K562 (cell line): Measurements from ENCODE around the gene MYH2. TPM values are rescaled to one million over a fixed set of nuclear protein-coding genes. Genes with fewer than 3 reads are reported as not detected.

ENCODE experiments used
- ATAC-seq: fragments of 200-7000 bp; cut with Tn5 transposase; 3 replicates; pipeline ENCODE4 v1.9.1; 2020; ENCODE audit warnings: moderate library complexity
- BruUV-seq: library from RNA; stranded (reverse); fragments of 400-500 nt; replicated peaks from 2 replicates; lab custom pipeline; 2021; lab: Mats Ljungman, UMichigan
- CTCF ChIA-PET: fragments of 300-600 bp; formaldehyde crosslinking; extraction: SDS; loops from one replicate; lab custom pipeline; 2021; ENCODE audit warnings: low intra/inter-chr PET ratio; lab: Yijun Ruan, JAX
- POLR2A ChIA-PET: fragments of 300-600, 350-650 bp; sonication (Branson Sonifier 250); formaldehyde crosslinking; extraction: SDS; loops from one replicate; lab custom pipeline; 2021; ENCODE audit warnings: antibody characterized with exemption, inconsistent platforms; lab: Yijun Ruan, JAX
- DNase-seq, 4 experiments: peaks; one replicate each; pipeline versions ENCODE4 v3.0.0 to v3.0.0-alpha.2; 2011 to 2018; ENCODE audit warnings: low spot score in 3 of 4, mixed read lengths in 3 of 4; ENCODE audit errors: extremely low read depth in 1 of 4
- FAIRE-seq: peaks from 2 replicates; lab custom pipeline; 2011; peaks lifted over from hg19 to GRCh38; lab: Jason Lieb, UNC
- H2AFZ ChIP-seq: 2 replicates; pipeline ENCODE4 v1.6.0; 2011; ENCODE audit warnings: low read depth, low read length, control low read depth, inconsistent platforms
- H3K27ac ChIP-seq: fragments of 200-600 bp; 3 replicates; pipeline ENCODE4 v1.8.0; 2011; ENCODE audit warnings: low read depth, mild to moderate bottlenecking, control low read depth, inconsistent platforms, low read length, moderate library complexity, mixed read lengths; ENCODE audit errors: extremely low read depth
- H3K27me3 ChIP-seq, 2 experiments: fragments of 300-600 bp in 1 of 2; 2 replicates in 1 of 2; 3 replicates in 1 of 2; pipeline versions ENCODE4 v1.6.0 to v1.8.0; 2011; ENCODE audit warnings: inconsistent platforms in 2 of 2, low read length in 2 of 2, mild to moderate bottlenecking in 1 of 2, mixed read lengths in 1 of 2, moderate library complexity in 1 of 2; ENCODE audit not compliant: control insufficient read depth in 2 of 2, insufficient read depth in 2 of 2
- H3K36me3 ChIP-seq: fragments of 300-600 bp; 3 replicates; pipeline ENCODE4 v1.8.0; 2011; ENCODE audit warnings: mild to moderate bottlenecking, low read length, inconsistent platforms; ENCODE audit not compliant: control insufficient read depth, insufficient read depth
- H3K4me1 ChIP-seq, 2 experiments: fragments of 200-600 bp in 1 of 2; replicated peaks in 1 of 2; 2 replicates in 1 of 2; 3 replicates in 1 of 2; pipeline versions ENCODE4 v1.5.1 to v1.8.0; 2011; ENCODE audit warnings: inconsistent platforms in 2 of 2, low read length in 2 of 2, mild to moderate bottlenecking in 1 of 2, mixed read lengths in 1 of 2, moderate library complexity in 1 of 2; ENCODE audit not compliant: control insufficient read depth in 2 of 2, insufficient read depth in 2 of 2
- H3K4me2 ChIP-seq: 2 replicates; pipeline ENCODE4 v1.6.1; 2011; ENCODE audit warnings: low read length, control low read depth, inconsistent platforms, mixed read lengths; ENCODE audit not compliant: insufficient read depth
- H3K4me3 ChIP-seq: fragments of 200-600 bp; sonication (generic), shearing (Covaris generic); 2 replicates; pipeline ENCODE4 v1.5.1; 2016; ENCODE audit warnings: control low read depth, inconsistent platforms
- H3K79me2 ChIP-seq: fragments of 200-600 bp; 3 replicates; pipeline ENCODE4 v1.8.0; 2011; ENCODE audit warnings: low read length, inconsistent platforms; ENCODE audit not compliant: control insufficient read depth, insufficient read depth
- H3K9ac ChIP-seq, 2 experiments: 2 replicates each; pipeline versions ENCODE4 v1.6.0 to v1.6.1; 2011; ENCODE audit warnings: low read depth in 2 of 2, low read length in 2 of 2, control low read depth in 1 of 2, inconsistent platforms in 1 of 2, mild to moderate bottlenecking in 1 of 2, mixed read lengths in 1 of 2; ENCODE audit not compliant: insufficient read depth in 1 of 2
- H3K9me1 ChIP-seq: one replicate; pipeline ENCODE4 v1.6.0; 2011; ENCODE audit warnings: inconsistent platforms, mild to moderate bottlenecking, low read length, moderate library complexity; ENCODE audit not compliant: control insufficient read depth, insufficient read depth
- H3K9me3 ChIP-seq: replicated peaks from 2 replicates; pipeline ENCODE4 v1.5.1; 2011; ENCODE audit warnings: low read depth, low read length, inconsistent platforms; ENCODE audit not compliant: control insufficient read depth, insufficient read depth
- H4K20me1 ChIP-seq: replicated peaks from 2 replicates; pipeline ENCODE4 v1.6.1; 2011; ENCODE audit warnings: low read length, inconsistent platforms, mixed read lengths; ENCODE audit not compliant: control insufficient read depth, insufficient read depth
- EP300 ChIP-seq: IDR thresholded peaks from 2 replicates; pipeline ENCODE4 v1.6.1; 2012; ENCODE audit warnings: low read length, improper control_type of control experiment
- JUNB ChIP-seq: fragments of 450-650 bp; formaldehyde crosslinking; conservative IDR thresholded peaks from 2 replicates; pipeline ENCODE4 v1.4.0; 2020; ENCODE audit warnings: mild to moderate bottlenecking
- MAFF ChIP-seq: IDR thresholded peaks from 2 replicates; pipeline ENCODE4 v1.6.1; 2012; ENCODE audit warnings: low read length, improper control_type of control experiment
- MAZ ChIP-seq, 2 experiments: fragments of 450-650 bp in 1 of 2; sonication (generic) in 1 of 2; formaldehyde crosslinking; IDR thresholded peaks in 1 of 2; conservative IDR thresholded peaks in 1 of 2; 2 replicates each; pipeline versions ENCODE4 v1.4.0 to v1.5.0; 2020; ENCODE audit warnings: mild to moderate bottlenecking in 1 of 2, missing genetic modification reagents in 1 of 2
- NCOR1 ChIP-seq: fragments of 450-650 bp; IDR thresholded peaks from 2 replicates; pipeline ENCODE4 v1.6.1; 2016; ENCODE audit warnings: mild to moderate bottlenecking, moderate library complexity
- PHF21A ChIP-seq: fragments of 450-650 bp; IDR thresholded peaks from 2 replicates; pipeline ENCODE4 v1.6.1; 2017; ENCODE audit warnings: low read depth, borderline replicate concordance
- RBM17 ChIP-seq: fragments of 200-400 bp; formaldehyde crosslinking; IDR thresholded peaks from 2 replicates; pipeline ENCODE4 v1.6.1; 2017; ENCODE audit warnings: low read depth, mild to moderate bottlenecking, low read length, borderline replicate concordance
- SAP30 ChIP-seq: fragments of 200-600 bp; sonication (generic); IDR thresholded peaks from 2 replicates; pipeline ENCODE4 v1.6.1; 2012; ENCODE audit warnings: borderline replicate concordance, low read depth, mild to moderate bottlenecking, moderate library complexity, low read length, control low read depth, inconsistent platforms; ENCODE audit not compliant: insufficient read depth, poor library complexity, severe bottlenecking
- STAG1 ChIP-seq: sonication (generic); formaldehyde crosslinking; IDR thresholded peaks from 2 replicates; pipeline ENCODE4 v1.5.0; 2020; ENCODE audit warnings: missing genetic modification reagents, borderline replicate concordance
- WHSC1 ChIP-seq: IDR thresholded peaks from one replicate; pipeline ENCODE4 v1.6.1; 2012; ENCODE audit warnings: low read length, control low read depth, inconsistent platforms
- YBX1 ChIP-seq: fragments of 450-650 bp; IDR thresholded peaks from 2 replicates; pipeline ENCODE4 v1.7.1; 2016; ENCODE audit warnings: mild to moderate bottlenecking
- ZC3H8 ChIP-seq: fragments of 450-650 bp; IDR thresholded peaks from 2 replicates; pipeline ENCODE4 v1.6.1; 2017
- ZNF174 ChIP-seq: fragments of 250-450 bp; sonication (Bioruptor Pico); IDR thresholded peaks from 2 replicates; pipeline ENCODE4 v1.4.0; 2020; ENCODE audit warnings: mild to moderate bottlenecking
- whole genome bisulfite sequencing: fragments of 100-300 bp; shearing (Covaris generic); methylation state at CpG from one replicate; pipeline ENCODE4 v1.1.6; 2016; ENCODE audit warnings: low coverage, mixed read lengths; ENCODE audit not compliant: insufficient coverage; ENCODE audit errors: missing lambda C conversion rate; 5-methylcytosine and 5-hydroxymethylcytosine counted together
- in situ Hi-C: fragments of 300-500 bp; cut with MboI; formaldehyde crosslinking; loops from 4 replicates; pipeline ENCODE4 v1.15.0; 2018; ENCODE audit warnings: inconsistent platforms, mixed read lengths
- intact Hi-C: fragments of 100-400 bp; cut with micrococcal nuclease; formaldehyde crosslinking; loops from 2 replicates; pipeline ENCODE4 v1.14.2; 2022
- polyA plus RNA-seq, 8 experiments: library from polyadenylated mRNA; depleted of rRNA in 4 of 8; stranded (reverse) in 5 of 8; unstranded in 3 of 8; fragments of >200 nt; fragmentation: Nextera tagmentation in 2 of 8; fragmentation: Illumina TruSeq in 1 of 8; extraction: Ambion mirVana in 2 of 8; extraction: Trizol in 1 of 8; gene quantifications; 2 replicates each; pipeline versions ENCODE4 v1.2.1 to v1.2.3, GENCODE V29; 2011 to 2014; ENCODE audit warnings: inconsistent platforms in 1 of 8, missing spikeins in 1 of 8
- total RNA-seq, 7 experiments: library from RNA; depleted of rRNA in 6 of 7; stranded (reverse); fragments of >200 nt in 6 of 7; fragmentation: Illumina TruSeq in 2 of 7; extraction: Trizol in 2 of 7; gene quantifications; 2 replicates each; pipeline versions ENCODE4 v1.2.1 to v1.2.3, GENCODE V29; 2011 to 2021; ENCODE audit warnings: low replicate concordance in 1 of 7
- TF ChIP-seq, protein P1 (sequence below): fragments of 250-450 bp; sonication (Bioruptor Pico); IDR thresholded peaks from 2 replicates; pipeline ENCODE4 v1.5.0; 2022; ENCODE audit warnings: mild to moderate bottlenecking
- TF ChIP-seq, protein P2 (sequence below), 2 experiments: fragments of 250-450 bp in 1 of 2; fragments of 450-650 bp in 1 of 2; sonication (Bioruptor Pico) in 1 of 2; IDR thresholded peaks; 2 replicates each; pipeline versions ENCODE4 v1.6.1 to v1.8.0; 2016 to 2021; ENCODE audit warnings: mild to moderate bottlenecking in 2 of 2, moderate library complexity in 2 of 2, missing compliant biosample characterization in 1 of 2, missing genetic modification characterization in 1 of 2

Gene MYH2
- total and polyA plus RNA-seq, 9 of the 15 experiments (the other 6 are each of a cell fraction or from before 2014, with no cell fraction given): not detected

DNA sequence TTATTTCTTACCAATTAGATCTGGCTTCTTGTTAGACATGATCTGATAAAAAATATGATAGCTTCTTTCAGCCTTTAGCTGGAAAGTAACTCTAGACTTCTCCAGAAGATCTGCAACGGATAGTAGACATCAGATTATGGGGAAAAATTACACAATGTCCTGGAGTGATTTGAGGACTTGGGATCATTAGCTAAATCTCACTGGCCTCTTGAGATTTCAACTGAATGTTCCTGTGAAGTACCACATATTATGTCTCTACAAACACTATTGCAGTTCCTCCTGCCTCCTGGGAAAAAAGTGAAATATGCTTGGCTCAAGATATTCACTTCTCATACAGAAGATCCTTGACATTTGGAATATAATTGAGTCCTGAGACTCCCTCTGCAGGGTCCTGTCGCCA, 36.6 kb downstream of the MYH2 start (continued):
- TF ChIP-seq, protein P1, sequence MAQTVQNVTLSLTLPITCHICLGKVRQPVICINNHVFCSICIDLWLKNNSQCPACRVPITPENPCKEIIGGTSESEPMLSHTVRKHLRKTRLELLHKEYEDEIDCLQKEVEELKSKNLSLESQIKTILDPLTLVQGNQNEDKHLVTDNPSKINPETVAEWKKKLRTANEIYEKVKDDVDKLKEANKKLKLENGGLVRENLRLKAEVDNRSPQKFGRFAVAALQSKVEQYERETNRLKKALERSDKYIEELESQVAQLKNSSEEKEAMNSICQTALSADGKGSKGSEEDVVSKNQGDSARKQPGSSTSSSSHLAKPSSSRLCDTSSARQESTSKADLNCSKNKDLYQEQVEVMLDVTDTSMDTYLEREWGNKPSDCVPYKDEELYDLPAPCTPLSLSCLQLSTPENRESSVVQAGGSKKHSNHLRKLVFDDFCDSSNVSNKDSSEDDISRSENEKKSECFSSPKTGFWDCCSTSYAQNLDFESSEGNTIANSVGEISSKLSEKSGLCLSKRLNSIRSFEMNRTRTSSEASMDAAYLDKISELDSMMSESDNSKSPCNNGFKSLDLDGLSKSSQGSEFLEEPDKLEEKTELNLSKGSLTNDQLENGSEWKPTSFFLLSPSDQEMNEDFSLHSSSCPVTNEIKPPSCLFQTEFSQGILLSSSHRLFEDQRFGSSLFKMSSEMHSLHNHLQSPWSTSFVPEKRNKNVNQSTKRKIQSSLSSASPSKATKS (CRISPR knock-in tag): no peak
- TF ChIP-seq NCOR1 (no peak), YBX1 (no peak), JUNB (no peak), SAP30 (no peak), ZNF174 (CRISPR knock-in tag) (no peak), PHF21A (no peak), MAFF (no peak)

DNA sequence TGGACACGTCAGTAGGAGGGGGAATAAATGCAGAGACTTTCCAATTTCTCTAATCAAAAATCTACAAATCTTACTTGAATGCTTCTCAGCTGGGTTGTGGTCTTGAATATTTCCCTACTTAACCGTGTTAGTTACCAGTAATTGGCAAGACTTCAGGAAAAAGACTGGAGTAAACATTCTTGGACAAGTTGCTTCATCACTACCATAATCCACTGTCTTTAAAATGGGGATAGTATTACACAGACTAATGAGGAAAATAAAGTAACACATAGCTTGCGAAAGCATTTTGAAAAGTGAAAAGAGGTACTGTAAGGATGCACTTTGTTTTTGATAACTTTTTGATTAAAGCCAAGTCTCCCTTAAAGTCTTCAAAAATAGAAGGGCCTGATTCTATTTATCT, 49.5 kb downstream of the MYH2 start:
- WGBS: 3% methylated on average over 3 of the region's 3 CpGs
- ChIA-PET POLR2A (no interaction called here), CTCF (no interaction called here)
- TF ChIP-seq MAZ (CRISPR knock-in tag; conservative IDR thresholded peaks at IDR 0.05 in 1 of 2, IDR thresholded peaks at IDR 0.05 in 1 of 2): no peak
- no peak for TF ChIP-seq WHSC1
- TF ChIP-seq STAG1 (CRISPR knock-in tag): no peak
- TF ChIP-seq, protein P2, sequence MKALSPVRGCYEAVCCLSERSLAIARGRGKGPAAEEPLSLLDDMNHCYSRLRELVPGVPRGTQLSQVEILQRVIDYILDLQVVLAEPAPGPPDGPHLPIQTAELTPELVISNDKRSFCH (CRISPR knock-in tag; IDR thresholded peaks at IDR 0.05): no peak
- TF ChIP-seq, protein P2 (tag; IDR thresholded peaks at IDR 0.05): no peak
- TF ChIP-seq ZC3H8: no peak
- TF ChIP-seq EP300: no peak
- no peak for TF ChIP-seq RBM17
- H3K4me2 ChIP-seq: no peak overlapping the region
- H3K9me3 ChIP-seq: no peaks in the 10 kb centered on the region
- H3K27ac ChIP-seq: no peak overlapping the region
- no peak overlapping the region for H3K4me3 ChIP-seq
- in situ Hi-C loops: no loop called here
- H3K36me3 ChIP-seq: no peaks in the 10 kb centered on the region
- H3K9me1 ChIP-seq: no peaks in the 10 kb centered on the region
- H2AFZ ChIP-seq: no peak overlapping the region
- no peaks in the 10 kb centered on the region for H3K27me3 ChIP-seq
- BruUV-seq: no TSS peak
- H3K9ac ChIP-seq: no peak overlapping the region
- H3K79me2 ChIP-seq: no peaks in the 10 kb centered on the region
- H3K4me1 ChIP-seq: no peaks in the 10 kb centered on the region
- no peak for ATAC-seq
- intact Hi-C loops: no loop called here
- H4K20me1 ChIP-seq: no peaks in the 10 kb centered on the region
- DNase-seq: no peak
- no peak for FAIRE-seq
